Astrocyte (in vitro differentiated cells and primary cell): Measurements from ENCODE around the gene PPM1H. TPM values are rescaled to one million over a fixed set of nuclear protein-coding genes. Genes with fewer than 3 reads are reported as not detected.

Experiments
- DNase-seq: peaks from one replicate; pipeline ENCODE4 v3.0.0-alpha.2; 2010; ENCODE audit warnings: low read depth
- FAIRE-seq: peaks from 2 replicates; lab custom pipeline; 2011; peaks lifted over from hg19 to GRCh38; lab: Jason Lieb, UNC
- H2AFZ ChIP-seq: 2 replicates; pipeline ENCODE4 v1.6.0; 2012; ENCODE audit warnings: low read depth, low read length, inconsistent platforms
- H3K27ac ChIP-seq: 2 replicates; pipeline ENCODE4 v1.5.1; 2011; ENCODE audit warnings: low read depth, low read length, inconsistent platforms
- H3K27me3 ChIP-seq: 2 replicates; pipeline ENCODE4 v1.6.0; 2011; ENCODE audit warnings: low read length, inconsistent platforms; ENCODE audit not compliant: insufficient read depth
- H3K36me3 ChIP-seq: 2 replicates; pipeline ENCODE4 v1.5.1; 2011; ENCODE audit warnings: low read length, inconsistent platforms; ENCODE audit not compliant: insufficient read depth
- H3K4me1 ChIP-seq: 2 replicates; pipeline ENCODE4 v1.5.1; 2011; ENCODE audit warnings: low read length, inconsistent platforms; ENCODE audit not compliant: insufficient read depth
- H3K4me2 ChIP-seq: 2 replicates; pipeline ENCODE4 v1.6.0; 2012; ENCODE audit warnings: low read length, inconsistent platforms
- H3K4me3 ChIP-seq: 2 replicates; pipeline ENCODE4 v1.5.1; 2011; ENCODE audit warnings: low read depth, mild to moderate bottlenecking, low read length, inconsistent platforms; ENCODE audit not compliant: insufficient read depth
- H3K79me2 ChIP-seq: 2 replicates; pipeline ENCODE4 v1.6.0; 2012; ENCODE audit warnings: mild to moderate bottlenecking, low read length, inconsistent platforms; ENCODE audit not compliant: insufficient read depth
- H3K9ac ChIP-seq: 2 replicates; pipeline ENCODE4 v1.6.0; 2012; ENCODE audit warnings: mild to moderate bottlenecking, low read length, inconsistent platforms
- H3K9me3 ChIP-seq: 2 replicates; pipeline ENCODE4 v1.5.1; 2012; ENCODE audit warnings: low read depth, mild to moderate bottlenecking, low read length, inconsistent platforms; ENCODE audit not compliant: insufficient read depth
- H4K20me1 ChIP-seq: 2 replicates; pipeline ENCODE4 v1.6.0; 2012; ENCODE audit warnings: low read length, inconsistent platforms; ENCODE audit not compliant: insufficient read depth
- H3K27ac Mint-ChIP-seq: one replicate; pipeline ENCODE4 v1.8.0; 2021; ENCODE audit warnings: mild to moderate bottlenecking, mixed read lengths; ENCODE audit not compliant: unreplicated experiment
- H3K27me3 Mint-ChIP-seq: one replicate; pipeline ENCODE4 v1.8.0; 2021; ENCODE audit warnings: low read depth, mixed read lengths; ENCODE audit not compliant: unreplicated experiment
- H3K36me3 Mint-ChIP-seq: one replicate; pipeline ENCODE4 v1.8.0; 2021; ENCODE audit warnings: low read depth, mixed read lengths; ENCODE audit not compliant: unreplicated experiment
- H3K4me1 Mint-ChIP-seq: one replicate; pipeline ENCODE4 v1.8.0; 2021; ENCODE audit warnings: low read depth, mixed read lengths; ENCODE audit not compliant: unreplicated experiment
- H3K4me3 Mint-ChIP-seq: one replicate; pipeline ENCODE4 v1.8.0; 2021; ENCODE audit warnings: mild to moderate bottlenecking, moderate library complexity, mixed read lengths; ENCODE audit not compliant: unreplicated experiment
- H3K9me3 Mint-ChIP-seq: one replicate; pipeline ENCODE4 v1.8.0; 2021; ENCODE audit warnings: mild to moderate bottlenecking, mixed read lengths; ENCODE audit not compliant: unreplicated experiment
- EZH2 ChIP-seq: IDR thresholded peaks from 2 replicates; pipeline ENCODE4 v1.6.1; 2012; ENCODE audit warnings: mild to moderate bottlenecking, low read length, inconsistent platforms; ENCODE audit not compliant: insufficient read depth
- total RNA-seq: library from RNA; stranded (reverse); gene quantifications from 2 replicates; pipeline ENCODE4 v1.2.1, GENCODE V29; 2021
- TF ChIP-seq, protein P1 (sequence below): IDR thresholded peaks from 2 replicates; pipeline ENCODE4 v1.5.1; 2011; ENCODE audit warnings: low read depth, mild to moderate bottlenecking, inconsistent platforms, low read length, moderate library complexity; ENCODE audit not compliant: insufficient read depth

Gene PPM1H
- total RNA-seq, 1 donor from 2014 or later, result 7.8 TPM

DNA sequence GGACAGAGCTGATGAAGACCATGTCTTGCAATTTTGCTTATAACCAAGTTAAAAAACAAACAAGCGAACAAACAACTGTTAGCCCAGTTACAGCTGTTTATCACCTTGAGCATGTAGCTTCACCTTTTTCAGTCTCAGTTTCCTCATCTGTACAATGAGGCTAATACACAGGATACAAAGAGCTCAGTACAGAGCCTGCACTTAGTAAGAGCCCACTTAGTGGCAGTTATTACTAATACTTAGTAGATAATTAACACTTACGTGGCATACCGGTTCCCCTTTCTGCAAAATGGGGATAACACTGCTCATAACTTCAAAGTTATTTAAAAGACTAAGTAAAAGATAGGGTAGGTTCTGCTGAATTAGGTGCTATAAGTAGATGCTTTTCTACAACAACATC is 240.3 kb downstream of the PPM1H start:
- FAIRE-seq (no peak), DNase-seq (no peak)
- no peak overlapping the region for H3K4me3 Mint-ChIP-seq
- Histone ChIP-seq H2AFZ (no peak overlapping the region), H3K36me3 (no peaks in the 10 kb centered on the region), H3K4me1 (peaks cover 41% of the 10 kb centered on the region), H4K20me1 (no peaks in the 10 kb centered on the region), H3K27me3 (no peaks in the 10 kb centered on the region), H3K4me2 (no peak overlapping the region), H3K27ac (no peak overlapping the region), H3K4me3 (no peak overlapping the region), H3K9me3 (no peaks in the 10 kb centered on the region), H3K79me2 (no peaks in the 10 kb centered on the region), H3K9ac (no peak overlapping the region)
- H3K27me3 Mint-ChIP-seq, result no peaks in the 10 kb centered on the region
- H3K9me3 Mint-ChIP-seq, result peaks cover 2% of the 10 kb centered on the region
- no peak for TF ChIP-seq EZH2
- TF ChIP-seq, protein P1, sequence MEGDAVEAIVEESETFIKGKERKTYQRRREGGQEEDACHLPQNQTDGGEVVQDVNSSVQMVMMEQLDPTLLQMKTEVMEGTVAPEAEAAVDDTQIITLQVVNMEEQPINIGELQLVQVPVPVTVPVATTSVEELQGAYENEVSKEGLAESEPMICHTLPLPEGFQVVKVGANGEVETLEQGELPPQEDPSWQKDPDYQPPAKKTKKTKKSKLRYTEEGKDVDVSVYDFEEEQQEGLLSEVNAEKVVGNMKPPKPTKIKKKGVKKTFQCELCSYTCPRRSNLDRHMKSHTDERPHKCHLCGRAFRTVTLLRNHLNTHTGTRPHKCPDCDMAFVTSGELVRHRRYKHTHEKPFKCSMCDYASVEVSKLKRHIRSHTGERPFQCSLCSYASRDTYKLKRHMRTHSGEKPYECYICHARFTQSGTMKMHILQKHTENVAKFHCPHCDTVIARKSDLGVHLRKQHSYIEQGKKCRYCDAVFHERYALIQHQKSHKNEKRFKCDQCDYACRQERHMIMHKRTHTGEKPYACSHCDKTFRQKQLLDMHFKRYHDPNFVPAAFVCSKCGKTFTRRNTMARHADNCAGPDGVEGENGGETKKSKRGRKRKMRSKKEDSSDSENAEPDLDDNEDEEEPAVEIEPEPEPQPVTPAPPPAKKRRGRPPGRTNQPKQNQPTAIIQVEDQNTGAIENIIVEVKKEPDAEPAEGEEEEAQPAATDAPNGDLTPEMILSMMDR, result no peak
- peaks cover 7% of the 10 kb centered on the region for H3K36me3 Mint-ChIP-seq
- no peak overlapping the region for H3K27ac Mint-ChIP-seq
- H3K4me1 Mint-ChIP-seq, result peaks cover 12% of the 10 kb centered on the region

DNA sequence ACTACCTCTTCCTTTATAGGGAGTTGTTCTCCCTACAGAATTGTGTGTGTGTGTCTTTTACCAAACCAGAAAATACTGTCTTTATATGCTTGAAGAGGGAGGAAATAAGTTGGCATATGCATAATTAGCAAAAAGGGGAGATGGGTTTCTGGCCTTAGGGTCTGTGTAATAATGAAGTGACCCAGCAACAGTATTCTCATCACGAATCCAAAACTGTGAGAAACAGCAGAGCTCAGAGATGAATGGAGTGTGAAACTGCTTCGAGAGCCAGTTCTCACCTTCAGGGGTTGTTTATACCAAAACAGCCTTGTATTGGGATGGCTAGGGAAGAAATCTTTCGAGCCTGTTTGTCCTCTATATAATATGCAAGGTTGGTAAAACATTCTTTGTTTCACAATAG is 240.8 kb downstream of the PPM1H start:
- Mint-ChIP-seq H3K4me3 (no peak overlapping the region), H3K9me3 (peaks cover 2% of the 10 kb centered on the region), H3K27me3 (no peaks in the 10 kb centered on the region), H3K27ac (no peak overlapping the region), H3K36me3 (peaks cover 7% of the 10 kb centered on the region), H3K4me1 (peaks cover 12% of the 10 kb centered on the region)
- FAIRE-seq (no peak), DNase-seq (no peak)
- Histone ChIP-seq H3K9ac (peak overlapping the region; percentile 74), H3K36me3 (no peaks in the 10 kb centered on the region), H3K79me2 (no peaks in the 10 kb centered on the region), H3K9me3 (no peaks in the 10 kb centered on the region), H4K20me1 (no peaks in the 10 kb centered on the region), H3K4me1 (peaks cover 35% of the 10 kb centered on the region), H3K27me3 (no peaks in the 10 kb centered on the region), H3K4me2 (peak overlapping the region; percentile 71), H2AFZ (no peak overlapping the region), H3K27ac (peak overlapping the region; percentile 85), H3K4me3 (no peak overlapping the region)
- TF ChIP-seq, protein P1, result no peak
- no peak for TF ChIP-seq EZH2

DNA sequence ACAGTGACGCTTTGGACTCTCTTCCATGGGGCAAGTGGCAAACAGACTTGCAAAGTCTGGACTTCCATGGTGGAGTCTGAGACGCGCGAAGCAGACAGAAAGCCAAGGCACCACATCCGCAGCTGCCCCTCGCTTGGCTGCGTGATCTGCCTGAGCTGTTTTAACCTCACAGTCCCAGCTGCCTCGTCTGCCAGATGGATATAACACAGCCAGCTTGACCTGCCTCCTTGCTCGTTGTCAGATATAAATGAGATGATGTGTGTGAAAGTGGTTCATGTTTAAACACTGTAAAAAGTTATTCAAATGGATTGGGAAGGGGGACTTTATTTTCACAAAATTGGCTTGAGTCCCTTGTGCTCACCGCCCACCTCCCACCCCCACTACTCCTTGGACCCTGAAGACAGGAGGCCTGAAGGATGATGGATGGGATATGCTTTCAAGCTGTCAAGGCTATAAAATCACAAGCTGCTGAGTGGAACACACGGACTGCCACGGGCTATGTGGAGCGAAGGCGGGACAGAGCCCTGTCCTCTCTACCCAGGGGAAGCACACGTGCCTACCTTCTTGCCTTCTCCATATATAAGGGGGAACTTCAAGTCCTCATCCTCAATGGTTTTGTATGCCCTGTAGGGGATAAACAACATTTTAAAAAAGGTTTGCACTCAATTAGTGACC is 241.4 kb downstream of the PPM1H start:
- Histone ChIP-seq H3K4me2 (peak overlapping the region; percentile 71), H3K4me3 (no peak overlapping the region), H3K36me3 (no peaks in the 10 kb centered on the region), H4K20me1 (no peaks in the 10 kb centered on the region), H3K9ac (peak overlapping the region; percentile 74), H3K27me3 (no peaks in the 10 kb centered on the region), H3K27ac (peak overlapping the region; percentile 85), H2AFZ (peak overlapping the region; percentile 48), H3K4me1 (peaks cover 29% of the 10 kb centered on the region), H3K9me3 (no peaks in the 10 kb centered on the region), H3K79me2 (no peaks in the 10 kb centered on the region)
- Mint-ChIP-seq H3K4me1 (peaks cover 12% of the 10 kb centered on the region), H3K27me3 (no peaks in the 10 kb centered on the region), H3K4me3 (no peak overlapping the region), H3K36me3 (peaks cover 7% of the 10 kb centered on the region), H3K27ac (peak overlapping the region; percentile 34), H3K9me3 (peaks cover 2% of the 10 kb centered on the region)
- DNase-seq (peak; percentile 74), FAIRE-seq (no peak)
- TF ChIP-seq EZH2, result no peak
- TF ChIP-seq, protein P1, result no peak
